Adrenal gland (tissue), 12 donors: ENCODE data around the gene DOCK7. TPM values are rescaled to one million over a fixed set of nuclear protein-coding genes. Genes with fewer than 3 reads are reported as not detected.

Experiments
- DNase-seq, 7 donors: peaks; one replicate each; pipeline ENCODE4 v3.0.0-alpha.2; 2019 to 2020
- H3K27ac ChIP-seq, 5 donors: fragments of 200-600 bp; sonication (generic) in 4 of 5; 1 replicate in 3 of 5; 2 replicates in 2 of 5; pipeline versions ENCODE4 v1.5.1 to v1.8.0; 2016 to 2020; ENCODE audit warnings: mild to moderate bottlenecking in 1 of 5
- H3K27me3 ChIP-seq: fragments of 200-600 bp; 2 replicates; pipeline ENCODE4 v1.8.0; 2021
- H3K36me3 ChIP-seq, 2 donors: fragments of 200-600 bp; replicated peaks in 1 of 2; 1 replicate in 1 of 2; 2 replicates in 1 of 2; pipeline versions ENCODE4 v1.5.1 to v1.8.0; 2018 to 2022
- H3K4me1 ChIP-seq, 2 donors: fragments of 200-600 bp; replicated peaks in 1 of 2; 1 replicate in 1 of 2; 2 replicates in 1 of 2; pipeline versions ENCODE4 v1.5.1 to v1.8.0; 2018 to 2021
- H3K4me3 ChIP-seq, 4 donors: fragments of 200-600 bp; sonication (generic) in 3 of 4; one replicate each; pipeline ENCODE4 v1.5.1; 2016 to 2018
- H3K9me3 ChIP-seq, 3 donors: fragments of 200-600 bp; sonication (generic) in 1 of 3; replicated peaks in 1 of 3; 1 replicate in 2 of 3; 2 replicates in 1 of 3; pipeline versions ENCODE4 v1.5.1 to v1.8.0; 2016 to 2021
- POLR2A ChIP-seq, 2 donors: fragments of 450-650 bp; IDR thresholded peaks; one replicate each; pipeline ENCODE4 v1.6.1; 2017; ENCODE audit warnings: antibody characterized with exemption in 2 of 2, mild to moderate bottlenecking in 2 of 2, moderate library complexity in 1 of 2
- WGBS, 4 donors: extraction: QIAGEN DNeasy Blood & Tissue Kit in 2 of 4; methylation state at CpG; one replicate each; pipeline versions ENCODE4 v1.1.5 to v1.1.7; 2013 to 2017; 5-methylcytosine and 5-hydroxymethylcytosine counted together
- intact Hi-C, 2 donors: fragments of 100-400 bp; cut with DNase I; formaldehyde crosslinking; loops; one replicate each; pipeline versions ENCODE4 v1.14.1 to v1.15.0; 2022 to 2023
- polyA plus RNA-seq, 3 donors: library from polyadenylated mRNA; stranded (reverse); fragments of 200-250 nt in 2 of 3; fragments of 350-450 nt in 1 of 3; fragmentation: Illumina TruSeq in 1 of 3; extraction: RNeasy Lipid Tissue Mini Kit (QIAGEN cat#74804) in 1 of 3; gene quantifications; one replicate each; pipeline ENCODE4 v1.2.3, GENCODE V29; 2013 to 2014
- total RNA-seq, 9 donors: library from RNA; depleted of rRNA in 4 of 9; stranded (reverse); fragments of >200 nt in 4 of 9; fragments of 120-200 nt in 1 of 9; fragmentation: NEBNext Ultra II Directional in 1 of 9; extraction: Animal tissue kit (Norgen Biotek cat#: 25700) in 1 of 9; gene quantifications; one replicate each; pipeline versions ENCODE4 v1.1.0 to v1.2.4, GENCODE V29; 2013 to 2023
- TF ChIP-seq, protein P1 (sequence below), 6 experiments: fragments of 450-650 bp in 4 of 6; fragments of 200-600 bp in 2 of 6; sonication (generic) in 1 of 6; IDR thresholded peaks; 1 replicate in 5 of 6; 2 replicates in 1 of 6; pipeline versions ENCODE4 v1.5.1 to v1.8.0; 2016 to 2021; ENCODE audit warnings: antibody characterized with exemption in 6 of 6, mild to moderate bottlenecking in 2 of 6, moderate library complexity in 1 of 6
- donor health status: healthy with polysubstance abuse.
- donor health status: Bipolar disorder and iron deficiency.
- donor health status: DM: yes; HTN: yes; CAD: no.
- donor health status: DM: no; HTN: no; CAD: no.
- donor health status: DM: no; HTN: no; CAD: no.
- donor health status: DM: yes; HTN: yes; CAD: no.

Gene DOCK7
- total and polyA plus RNA-seq, 12 donors: 4.7 to 43.0 (median 22.7) TPM

DNA sequence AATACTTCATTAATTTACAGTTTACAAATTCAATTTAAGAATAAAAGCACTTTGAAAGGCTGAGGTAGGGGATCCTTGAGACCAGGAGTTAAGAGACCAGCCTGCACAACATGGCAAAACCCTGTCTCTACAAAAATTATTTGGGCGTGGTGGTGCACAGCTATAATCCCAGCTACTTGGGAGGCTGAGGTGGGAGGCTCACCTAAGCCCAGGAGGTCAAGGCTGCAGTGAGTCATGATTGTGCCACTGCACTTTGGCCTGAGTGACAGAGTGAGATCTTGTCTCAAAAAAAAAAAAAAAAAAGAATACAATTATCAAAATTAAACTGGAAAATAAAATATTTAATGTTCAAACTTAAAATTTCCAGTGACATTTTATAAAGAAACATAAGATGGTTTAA lies 179.2 kb downstream of the DOCK7 start:
- Histone ChIP-seq H3K27me3 (no peaks in the 10 kb centered on the region), H3K4me1 (no peaks in the 10 kb centered on the region), H3K4me3 (no peak overlapping the region), H3K9me3 (no peaks in the 10 kb centered on the region), H3K36me3 (no peaks in the 10 kb centered on the region), H3K27ac (no peak overlapping the region)
- no peak for DNase-seq
- TF ChIP-seq POLR2A (IDR thresholded peaks at IDR 0.05): no peak
- TF ChIP-seq, protein P1, sequence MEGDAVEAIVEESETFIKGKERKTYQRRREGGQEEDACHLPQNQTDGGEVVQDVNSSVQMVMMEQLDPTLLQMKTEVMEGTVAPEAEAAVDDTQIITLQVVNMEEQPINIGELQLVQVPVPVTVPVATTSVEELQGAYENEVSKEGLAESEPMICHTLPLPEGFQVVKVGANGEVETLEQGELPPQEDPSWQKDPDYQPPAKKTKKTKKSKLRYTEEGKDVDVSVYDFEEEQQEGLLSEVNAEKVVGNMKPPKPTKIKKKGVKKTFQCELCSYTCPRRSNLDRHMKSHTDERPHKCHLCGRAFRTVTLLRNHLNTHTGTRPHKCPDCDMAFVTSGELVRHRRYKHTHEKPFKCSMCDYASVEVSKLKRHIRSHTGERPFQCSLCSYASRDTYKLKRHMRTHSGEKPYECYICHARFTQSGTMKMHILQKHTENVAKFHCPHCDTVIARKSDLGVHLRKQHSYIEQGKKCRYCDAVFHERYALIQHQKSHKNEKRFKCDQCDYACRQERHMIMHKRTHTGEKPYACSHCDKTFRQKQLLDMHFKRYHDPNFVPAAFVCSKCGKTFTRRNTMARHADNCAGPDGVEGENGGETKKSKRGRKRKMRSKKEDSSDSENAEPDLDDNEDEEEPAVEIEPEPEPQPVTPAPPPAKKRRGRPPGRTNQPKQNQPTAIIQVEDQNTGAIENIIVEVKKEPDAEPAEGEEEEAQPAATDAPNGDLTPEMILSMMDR (IDR thresholded peaks at IDR 0.05): no peak
- intact Hi-C loops: loop anchor here in 1 of 2 donors (5.0 kb wide), 1 partner anchor 238 kb away; no protein-coding TSS in a partner anchor
- WGBS, 4 donors: 76 to 89% (median 84%) methylated on average over 1 of the region's 1 CpG

GRCh38 chr1:62508187-62508758 lies 179.9 kb downstream of the DOCK7 start:
- Histone ChIP-seq H3K4me1 (no peaks in the 10 kb centered on the region), H3K9me3 (no peaks in the 10 kb centered on the region), H3K4me3 (no peak overlapping the region), H3K36me3 (no peaks in the 10 kb centered on the region), H3K27ac (no peak overlapping the region), H3K27me3 (no peaks in the 10 kb centered on the region)
- WGBS, 4 donors: 90 to 94% (median 93%) methylated on average over 1 of the region's 1 CpG
- TF ChIP-seq, protein P1 (IDR thresholded peaks at IDR 0.05): peak; percentile 27 to 63 (median 51)
- no peak for TF ChIP-seq POLR2A (IDR thresholded peaks at IDR 0.05)
- intact Hi-C loops: loop anchor here in 1 of 2 donors (5.0 kb wide), 1 partner anchor 239 kb away; no protein-coding TSS in a partner anchor
- DNase-seq: peak in 3 of 7 donors; percentile 12 to 35 (median 29)

- intact Hi-C loops: no loop called here
- H3K36me3 ChIP-seq: no peaks in the 10 kb centered on the region
- TF ChIP-seq, protein P1 (IDR thresholded peaks at IDR 0.05): no peak
- TF ChIP-seq POLR2A (IDR thresholded peaks at IDR 0.05): no peak
Observed at GRCh38 chr1:62500210-62500609, 188.0 kb downstream of the DOCK7 start.

GRCh38 chr1:62494137-62494536 lies 194.0 kb downstream of the DOCK7 start:
- H3K4me1 ChIP-seq: no peaks in the 10 kb centered on the region
- 92 to 94% (median 92%) methylated on average over 4 of the region's 4 CpGs for WGBS, 4 donors
- DNase-seq: no peak
- intact Hi-C loops: no loop called here
- TF ChIP-seq POLR2A (IDR thresholded peaks at IDR 0.05): no peak
- TF ChIP-seq, protein P1 (IDR thresholded peaks at IDR 0.05): no peak
- no peaks in the 10 kb centered on the region for H3K9me3 ChIP-seq
- H3K27me3 ChIP-seq: no peaks in the 10 kb centered on the region
- peaks cover 0 to 5% of the 10 kb centered on the region in 2 donors for H3K36me3 ChIP-seq
- H3K27ac ChIP-seq: no peak overlapping the region
- no peak overlapping the region for H3K4me3 ChIP-seq

More at GRCh38 chr1:62500210-62500609, 188.0 kb downstream of the DOCK7 start:
- Histone ChIP-seq H3K27ac (no peak overlapping the region), H3K4me1 (no peaks in the 10 kb centered on the region), H3K9me3 (no peaks in the 10 kb centered on the region), H3K27me3 (no peaks in the 10 kb centered on the region), H3K4me3 (no peak overlapping the region)
- DNase-seq: no peak
